BLaER1 treated with 17β-estradiol and CSF1 and Interleukin-3, amounts not matched to agents 10 nM and 100 nM (cell line): ENCODE measurements around the gene MFAP3L.
A peak's percentile ranks its signal among the peaks of the same experiment; 100 is the strongest.

ENCODE experiments used
- H3K27ac ChIP-seq, 11 experiments: shearing (Covaris generic); formaldehyde crosslinking; 2 replicates each; pipeline ENCODE4 v1.8.1; 2022
- H3K27me3 ChIP-seq, 11 experiments: shearing (Covaris generic); formaldehyde crosslinking; 2 replicates each; pipeline ENCODE4 v1.8.1; 2022
- H3K36me3 ChIP-seq, 11 experiments: shearing (Covaris generic); formaldehyde crosslinking; 2 replicates each; pipeline ENCODE4 v1.8.1; 2022
- H3K4me1 ChIP-seq, 10 experiments: shearing (Covaris generic); formaldehyde crosslinking; 2 replicates each; pipeline ENCODE4 v1.8.1; 2022
- H3K4me2 ChIP-seq, 11 experiments: shearing (Covaris generic); formaldehyde crosslinking; 2 replicates each; pipeline ENCODE4 v1.8.1; 2022
- H3K4me3 ChIP-seq, 10 experiments: shearing (Covaris generic); formaldehyde crosslinking; 2 replicates each; pipeline ENCODE4 v1.8.1; 2022
- H3K9ac ChIP-seq, 11 experiments: shearing (Covaris generic); formaldehyde crosslinking; 2 replicates each; pipeline ENCODE4 v1.8.1; 2022
- H3K9me3 ChIP-seq, 11 experiments: shearing (Covaris generic); formaldehyde crosslinking; replicated peaks in 1 of 11; 2 replicates each; pipeline ENCODE4 v1.8.1; 2022
- H4K20me1 ChIP-seq, 11 experiments: shearing (Covaris generic); formaldehyde crosslinking; 2 replicates each; pipeline ENCODE4 v1.8.1; 2022
- Cebpa-rat ChIP-seq, 11 experiments: shearing (Covaris generic); IDR thresholded peaks; 2 replicates each; pipeline ENCODE4 v1.8.1; 2022

MFAP3L gene

GRCh38 chr4:170026253-170027021 is at the start of gene MFAP3L:
MFAP3L (minus strand) TSS chr4:170026395; CDS start chr4:170005877, 20,518 bp downstream.
- no peaks in the 10 kb centered on the region for H4K20me1 ChIP-seq
- H3K36me3 ChIP-seq, result no peaks in the 10 kb centered on the region
- H3K27ac ChIP-seq, result peak within 1 kb of the TSS; percentile 54 to 88 (median 79); a peak in 21 of 22 replicates
- H3K27me3 ChIP-seq, result peaks cover 7 to 27% (median 11%) of the 10 kb centered on the region in 11 experiments
- no peak for TF ChIP-seq Cebpa-rat (IDR thresholded peaks at IDR 0.05)
- peak within 1 kb of the TSS; percentile 74 to 90 (median 83) for H3K9ac ChIP-seq
- peak within 1 kb of the TSS; percentile 84 to 97 (median 93) for H3K4me2 ChIP-seq
- peaks cover 0 to 10% (median 6%) of the 10 kb centered on the region in 11 experiments; a peak in 14 of 22 replicates for H3K9me3 ChIP-seq
- peaks cover 0 to 21% (median 7%) of the 10 kb centered on the region in 10 experiments; a peak in 11 of 20 replicates for H3K4me1 ChIP-seq
- peak within 1 kb of the TSS; percentile 72 to 91 (median 82) for H3K4me3 ChIP-seq

DNA sequence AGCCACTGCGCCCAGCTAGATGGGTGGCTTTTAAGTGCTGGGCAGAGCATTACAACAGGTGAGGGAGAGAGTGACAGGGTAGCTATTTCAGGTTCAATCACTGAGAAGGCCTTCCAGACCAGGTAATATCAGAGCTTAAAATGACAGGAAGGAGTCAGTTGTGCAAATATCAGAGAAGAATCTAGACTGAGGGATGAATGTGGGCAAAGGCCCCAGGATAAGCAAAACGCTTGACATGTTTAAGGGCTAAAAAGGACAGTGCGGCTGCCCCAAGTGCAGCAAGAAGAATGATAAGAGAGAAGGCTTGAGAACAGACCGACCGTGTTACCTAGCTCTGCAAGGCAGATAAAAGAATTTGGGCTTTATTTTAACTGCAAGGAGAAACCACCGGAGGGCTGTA is 45.0 kb upstream of the MFAP3L start:
- no peak for TF ChIP-seq Cebpa-rat (IDR thresholded peaks at IDR 0.05)
- H3K27me3 ChIP-seq, result no peaks in the 10 kb centered on the region
- H3K36me3 ChIP-seq, result peaks cover 0 to 100% (median 90%) of the 10 kb centered on the region in 11 experiments; a peak in 20 of 22 replicates
- no peaks in the 10 kb centered on the region for H4K20me1 ChIP-seq
- H3K4me3 ChIP-seq, result no peak overlapping the region
- H3K4me1 ChIP-seq, result no peaks in the 10 kb centered on the region
- no peak overlapping the region for H3K9ac ChIP-seq
- H3K9me3 ChIP-seq, result no peaks in the 10 kb centered on the region
- H3K4me2 ChIP-seq, result no peak overlapping the region
- H3K27ac ChIP-seq, result no peak overlapping the region

GRCh38 chr4:170068438-170069128 is 42.4 kb upstream of the MFAP3L start:
- Histone ChIP-seq H3K36me3 (peaks cover 0 to 100% (median 84%) of the 10 kb centered on the region in 11 experiments; a peak in 19 of 22 replicates), H3K9ac (no peak overlapping the region), H3K4me1 (no peaks in the 10 kb centered on the region), H4K20me1 (no peaks in the 10 kb centered on the region), H3K4me2 (no peak overlapping the region), H3K27ac (no peak overlapping the region), H3K27me3 (no peaks in the 10 kb centered on the region), H3K4me3 (no peak overlapping the region), H3K9me3 (no peaks in the 10 kb centered on the region)
- no peak for TF ChIP-seq Cebpa-rat (IDR thresholded peaks at IDR 0.05)

GRCh38 chr4:170059421-170059820 is 33.2 kb upstream of the MFAP3L start:
- Histone ChIP-seq H3K4me2 (no peak overlapping the region), H3K4me3 (no peak overlapping the region), H3K27ac (no peak overlapping the region), H3K36me3 (peaks cover 0 to 72% (median 55%) of the 10 kb centered on the region in 11 experiments; a peak in 17 of 22 replicates), H3K9me3 (no peaks in the 10 kb centered on the region), H3K4me1 (no peaks in the 10 kb centered on the region), H4K20me1 (no peaks in the 10 kb centered on the region; a peak in 1 of 22 replicates), H3K9ac (no peak overlapping the region), H3K27me3 (no peaks in the 10 kb centered on the region)
- no peak for TF ChIP-seq Cebpa-rat (IDR thresholded peaks at IDR 0.05)

DNA sequence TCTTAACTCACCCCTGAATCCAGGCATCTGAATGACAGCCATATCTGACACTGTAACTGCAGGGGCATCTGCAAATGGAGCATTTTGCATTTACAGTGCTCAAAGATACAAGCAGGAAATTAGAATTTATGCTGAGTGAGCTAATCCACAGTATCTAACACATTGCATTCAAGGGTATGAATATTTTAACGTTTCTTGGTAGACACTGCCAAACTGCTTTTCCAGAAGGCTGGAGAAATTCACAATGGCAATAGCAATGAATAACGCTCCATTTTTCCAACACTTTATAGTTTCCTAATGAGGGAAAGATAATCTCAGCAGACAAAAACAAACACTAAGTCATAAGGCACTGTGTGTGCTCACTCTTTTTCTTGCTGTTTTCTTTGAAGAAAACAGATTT is 32.6 kb upstream of the MFAP3L start:
- H3K9ac ChIP-seq, result no peak overlapping the region
- H3K4me1 ChIP-seq, result no peaks in the 10 kb centered on the region
- TF ChIP-seq Cebpa-rat (IDR thresholded peaks at IDR 0.05), result no peak
- H3K9me3 ChIP-seq, result no peaks in the 10 kb centered on the region
- H3K27ac ChIP-seq, result no peak overlapping the region
- H3K4me3 ChIP-seq, result no peak overlapping the region
- H3K36me3 ChIP-seq, result peaks cover 0 to 66% (median 50%) of the 10 kb centered on the region in 11 experiments; a peak in 17 of 22 replicates
- no peak overlapping the region for H3K4me2 ChIP-seq
- H4K20me1 ChIP-seq, result no peaks in the 10 kb centered on the region; a peak in 1 of 22 replicates
- no peaks in the 10 kb centered on the region for H3K27me3 ChIP-seq

GRCh38 chr4:170057866-170058265 is 31.7 kb upstream of the MFAP3L start:
- Histone ChIP-seq H3K27me3 (no peaks in the 10 kb centered on the region), H3K9ac (no peak overlapping the region), H3K4me1 (no peaks in the 10 kb centered on the region), H3K4me3 (no peak overlapping the region), H3K27ac (no peak overlapping the region), H3K9me3 (no peaks in the 10 kb centered on the region), H4K20me1 (no peaks in the 10 kb centered on the region; a peak in 1 of 22 replicates), H3K4me2 (no peak overlapping the region), H3K36me3 (peaks cover 0 to 57% (median 42%) of the 10 kb centered on the region in 11 experiments; a peak in 17 of 22 replicates)
- no peak for TF ChIP-seq Cebpa-rat (IDR thresholded peaks at IDR 0.05)

- Histone ChIP-seq H4K20me1 (0 out of 22 replicates have a peak, but pooled peaks cover 0 to 3% (median 0%) of the 10 kb centered on the region in 11 experiments), H3K4me1 (no peaks in the 10 kb centered on the region), H3K4me3 (no peak overlapping the region), H3K27ac (no peak overlapping the region), H3K9me3 (no peaks in the 10 kb centered on the region), H3K27me3 (no peaks in the 10 kb centered on the region), H3K36me3 (peaks cover 0 to 7% (median 1%) of the 10 kb centered on the region in 11 experiments; a peak in 9 of 22 replicates), H3K9ac (no peak overlapping the region), H3K4me2 (no peak overlapping the region)
- TF ChIP-seq Cebpa-rat (IDR thresholded peaks at IDR 0.05), result no peak
These were observed 26.7 kb upstream of the MFAP3L start for GRCh38 chr4:170052919-170053318.

DNA sequence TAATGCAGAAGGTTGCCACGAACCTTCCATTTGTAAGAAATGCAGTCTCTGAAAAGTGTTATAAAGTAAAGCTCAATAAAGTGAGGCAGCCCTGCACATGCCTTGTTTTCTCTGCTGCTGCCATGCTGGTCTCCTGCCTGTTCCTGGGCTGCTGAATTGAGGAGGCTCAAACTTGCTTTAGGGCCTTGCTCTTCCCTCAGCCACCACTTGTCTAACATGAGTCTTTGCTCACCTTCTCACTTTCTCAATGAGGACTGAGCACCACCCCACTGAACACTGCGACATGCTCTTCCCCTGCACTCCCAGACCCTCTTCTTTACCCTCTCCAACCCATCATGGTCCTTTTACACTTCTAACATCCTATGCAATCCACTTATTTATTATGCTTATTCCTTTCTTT is 25.2 kb upstream of the MFAP3L start:
- Histone ChIP-seq H3K4me2 (no peak overlapping the region), H3K4me1 (no peaks in the 10 kb centered on the region), H4K20me1 (0 out of 22 replicates have a peak, but pooled peaks cover 0 to 3% (median 0%) of the 10 kb centered on the region in 11 experiments), H3K27me3 (no peaks in the 10 kb centered on the region), H3K27ac (no peak overlapping the region), H3K36me3 (no peaks in the 10 kb centered on the region), H3K4me3 (no peak overlapping the region), H3K9ac (no peak overlapping the region), H3K9me3 (no peaks in the 10 kb centered on the region)
- no peak for TF ChIP-seq Cebpa-rat (IDR thresholded peaks at IDR 0.05)

- H3K4me2 ChIP-seq, result no peak overlapping the region
- no peak overlapping the region for H3K9ac ChIP-seq
- H4K20me1 ChIP-seq, result 0 out of 22 replicates have a peak, but pooled peaks cover 0 to 3% (median 0%) of the 10 kb centered on the region in 11 experiments
- peaks cover 0 to 4% (median 0%) of the 10 kb centered on the region in 11 experiments; a peak in 1 of 22 replicates for H3K9me3 ChIP-seq
- H3K27ac ChIP-seq, result no peak overlapping the region
- no peaks in the 10 kb centered on the region for H3K36me3 ChIP-seq
- no peaks in the 10 kb centered on the region for H3K4me1 ChIP-seq
- no peak for TF ChIP-seq Cebpa-rat (IDR thresholded peaks at IDR 0.05)
- H3K4me3 ChIP-seq, result no peak overlapping the region
- H3K27me3 ChIP-seq, result no peaks in the 10 kb centered on the region
These were observed 23.6 kb upstream of the MFAP3L start for GRCh38 chr4:170049766-170050165.
